Activated T-cell treated with anti-CD3 and anti-CD28 coated beads for 24 hours (primary cell): Measurements from ENCODE around the gene SYNGR4.
"Not testable (repeated sequence)": the region's sequence is repeated elsewhere in the genome, so short reads cannot be mapped to it uniquely, and the experiment has no call there.

ENCODE experiments used
- DNase-seq: peaks from one replicate; pipeline ENCODE4 v3.0.0-alpha.2; 2020; ENCODE audit warnings: low read depth

SYNGR4 gene

DNA sequence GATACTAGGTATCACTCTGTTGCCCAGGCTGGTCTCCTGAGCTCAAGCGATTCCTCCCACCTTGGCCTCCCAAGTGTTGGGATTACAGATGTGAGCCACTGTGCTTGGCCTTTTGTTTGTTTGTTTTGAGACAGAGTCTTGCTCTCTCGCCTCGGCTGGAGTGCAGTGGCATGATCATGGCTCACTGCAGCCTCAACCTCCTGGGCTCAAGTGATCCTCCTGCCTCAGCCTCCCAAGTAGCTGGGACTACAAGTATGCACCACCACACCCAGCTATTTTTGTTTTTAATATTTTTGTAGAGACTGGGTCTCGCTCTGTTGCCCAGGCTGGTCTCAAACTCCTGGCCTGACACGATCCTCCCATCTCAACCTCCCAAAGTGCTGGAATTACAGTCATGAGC, 7.6 kb downstream of the SYNGR4 start:
- not testable (repeated sequence) for DNase-seq

GRCh38 chr19:48372904-48373303, 8.7 kb downstream of the SYNGR4 start:
- no peak for DNase-seq

DNA sequence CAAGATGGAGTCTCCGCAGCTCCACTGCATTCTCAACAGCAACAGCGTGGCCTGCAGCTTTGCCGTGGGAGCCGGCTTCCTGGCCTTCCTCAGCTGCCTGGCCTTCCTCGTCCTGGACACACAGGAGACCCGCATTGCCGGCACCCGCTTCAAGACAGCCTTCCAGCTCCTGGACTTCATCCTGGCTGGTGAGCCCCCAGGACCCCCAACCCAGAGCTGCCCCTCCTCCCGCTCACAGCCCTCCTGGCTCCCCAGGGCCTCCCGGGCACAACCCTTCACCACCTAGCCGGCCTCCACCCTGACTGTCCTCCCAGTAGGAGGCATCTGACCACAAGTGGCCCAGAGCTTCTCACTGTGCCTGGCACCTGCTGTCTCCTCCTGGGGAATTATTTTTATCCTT, 9.4 kb downstream of the SYNGR4 start:
- no peak for DNase-seq

- DNase-seq = no peak
These were observed 14.0 kb downstream of the SYNGR4 start for GRCh38 chr19:48378194-48378570.

DNA sequence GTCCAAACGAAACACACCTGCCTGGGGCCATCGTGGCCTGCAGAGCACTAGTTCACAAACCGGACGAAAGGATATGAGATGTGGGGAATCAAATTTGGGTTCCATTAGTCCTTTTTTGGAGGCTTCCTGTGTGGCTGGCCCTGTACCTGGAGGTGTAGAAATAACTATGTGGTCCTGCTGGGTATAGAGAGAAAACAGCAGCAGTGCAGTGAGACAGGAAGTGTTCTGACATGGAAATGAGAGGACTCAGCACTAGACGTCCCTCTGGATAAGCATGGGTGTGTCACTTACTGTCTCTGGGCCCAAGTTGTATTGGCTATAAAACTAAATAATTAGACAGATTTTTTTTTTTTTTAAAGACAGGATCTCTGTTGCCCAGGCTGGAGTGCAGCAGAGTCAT, 14.9 kb downstream of the SYNGR4 start:
- DNase-seq = no peak

- DNase-seq = no peak
These were observed 17.2 kb downstream of the SYNGR4 start for GRCh38 chr19:48381178-48381950.

- DNase-seq = no peak
These were observed 18.1 kb downstream of the SYNGR4 start for GRCh38 chr19:48382286-48382685.

DNA sequence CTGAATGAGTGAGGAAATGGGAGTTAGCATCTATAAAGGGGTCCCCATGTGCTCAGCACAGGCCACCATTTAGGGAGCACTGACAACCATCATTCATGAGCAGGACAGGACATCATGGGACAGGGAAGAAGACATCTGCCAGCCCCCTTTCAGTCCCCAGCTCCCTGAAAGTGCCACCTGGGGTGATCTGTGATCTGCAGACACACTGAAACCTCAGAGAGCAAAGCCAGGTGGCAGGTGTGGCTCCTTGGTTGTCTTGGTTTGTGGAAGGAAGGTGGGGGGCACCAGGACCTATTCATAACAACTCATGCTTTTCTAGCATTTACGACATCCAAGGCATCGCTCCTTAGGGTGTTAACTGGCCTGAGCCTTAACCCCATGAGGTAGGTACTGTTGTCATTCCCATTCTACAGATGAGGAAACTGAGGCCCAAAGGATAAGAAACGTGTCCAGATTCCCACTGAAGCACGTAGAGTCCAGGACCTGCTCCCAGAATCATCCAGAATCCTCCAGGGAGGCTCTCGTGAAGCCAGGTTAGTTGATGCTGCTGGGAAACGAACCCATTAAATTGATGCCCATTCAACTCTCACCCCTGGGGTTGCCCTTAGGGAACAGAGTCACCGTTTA, 21.4 kb downstream of the SYNGR4 start:
- no peak for DNase-seq

DNA sequence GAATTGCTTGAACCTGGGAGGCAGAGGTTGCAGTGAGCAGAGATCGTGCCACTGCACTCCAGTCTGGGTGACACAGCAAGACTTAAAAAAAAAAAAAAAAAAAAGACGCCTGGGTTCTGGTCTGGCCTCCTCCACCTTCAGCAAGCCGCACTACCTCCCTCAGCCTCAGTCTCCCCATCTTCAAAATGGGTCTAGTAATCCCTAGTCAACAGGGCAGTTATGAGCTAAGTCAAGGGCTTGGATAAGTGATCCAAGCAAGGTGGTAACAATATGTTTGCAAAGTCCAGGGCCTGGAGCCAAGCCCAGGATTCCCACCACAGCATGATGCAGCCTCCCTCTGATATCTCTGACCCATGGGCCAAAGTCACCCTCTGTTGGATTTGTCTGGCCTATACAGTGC, 22.8 kb downstream of the SYNGR4 start:
- DNase-seq = no peak

GRCh38 chr19:48390188-48391099, 26.3 kb downstream of the SYNGR4 start:
- DNase-seq = peak; percentile 51

DNA sequence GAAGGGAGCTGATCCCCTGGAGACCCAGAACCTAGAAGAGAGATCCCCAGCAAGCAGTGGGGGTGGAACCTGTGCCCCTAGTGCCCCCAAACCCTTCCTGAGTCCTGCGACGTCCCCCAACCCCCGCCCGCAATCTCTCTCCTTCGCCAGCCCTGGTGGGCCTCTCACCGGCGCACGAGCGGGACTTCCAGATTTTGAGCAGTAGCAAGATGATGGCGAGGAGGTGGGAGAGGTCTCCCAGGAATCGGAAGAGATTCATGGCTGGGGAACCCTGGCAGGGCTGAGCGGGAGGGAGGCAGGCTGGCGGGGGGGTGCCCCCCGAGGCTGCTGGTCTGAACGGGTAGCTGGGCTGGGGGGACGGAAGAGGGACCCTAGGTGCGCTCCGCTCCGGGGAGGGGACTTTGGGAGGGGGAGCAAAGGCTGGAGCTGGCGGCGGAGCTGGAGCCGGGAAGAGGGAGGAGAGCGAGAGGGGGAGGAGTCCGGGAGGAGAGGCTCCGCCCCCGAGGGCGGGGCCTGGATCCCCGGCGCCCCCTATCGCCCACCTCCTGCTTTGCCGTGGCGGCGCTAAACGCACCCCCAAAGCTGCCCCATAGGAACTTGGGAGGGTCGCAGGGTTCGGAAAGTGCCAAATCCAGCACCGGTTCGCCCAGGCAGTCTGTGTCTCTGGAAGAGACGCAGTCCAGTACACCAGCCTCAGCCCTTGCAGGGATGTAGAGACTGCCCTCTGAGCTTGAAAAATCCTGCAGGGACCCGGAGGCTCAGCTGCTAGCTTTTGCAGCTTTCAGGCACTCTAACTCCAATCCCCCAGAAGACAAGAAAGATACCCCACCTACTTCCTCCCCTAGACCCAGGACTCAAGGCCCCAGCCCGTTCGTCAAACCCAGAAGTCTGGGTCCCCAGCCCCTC, 27.2 kb downstream of the SYNGR4 start, which contains the start of gene KDELR1:
Gene KDELR1 (minus strand): TSS at position 452 of the 906 bp plus-strand sequence. CDS start 193 bp downstream, at position 259.
- peak; percentile 62 for DNase-seq

DNA sequence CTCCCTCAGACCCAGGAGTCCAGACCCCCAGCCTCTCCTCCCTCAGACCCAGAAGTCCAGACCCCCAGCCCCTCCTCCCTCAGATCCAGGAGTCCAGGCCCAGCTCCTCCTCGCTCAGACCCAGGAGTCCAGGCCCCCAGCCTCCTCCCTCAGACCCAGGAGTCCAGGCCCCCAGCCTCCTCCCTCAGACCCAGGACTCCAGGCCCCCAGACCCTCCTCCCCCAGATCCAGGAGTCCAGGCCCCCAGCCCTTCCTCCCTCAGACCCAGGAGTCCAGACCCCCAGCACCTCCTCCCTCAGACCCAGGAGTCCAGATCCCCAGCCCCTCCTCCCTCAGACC, 27.8 kb downstream of the SYNGR4 start:
- DNase-seq = not testable (repeated sequence)

DNA sequence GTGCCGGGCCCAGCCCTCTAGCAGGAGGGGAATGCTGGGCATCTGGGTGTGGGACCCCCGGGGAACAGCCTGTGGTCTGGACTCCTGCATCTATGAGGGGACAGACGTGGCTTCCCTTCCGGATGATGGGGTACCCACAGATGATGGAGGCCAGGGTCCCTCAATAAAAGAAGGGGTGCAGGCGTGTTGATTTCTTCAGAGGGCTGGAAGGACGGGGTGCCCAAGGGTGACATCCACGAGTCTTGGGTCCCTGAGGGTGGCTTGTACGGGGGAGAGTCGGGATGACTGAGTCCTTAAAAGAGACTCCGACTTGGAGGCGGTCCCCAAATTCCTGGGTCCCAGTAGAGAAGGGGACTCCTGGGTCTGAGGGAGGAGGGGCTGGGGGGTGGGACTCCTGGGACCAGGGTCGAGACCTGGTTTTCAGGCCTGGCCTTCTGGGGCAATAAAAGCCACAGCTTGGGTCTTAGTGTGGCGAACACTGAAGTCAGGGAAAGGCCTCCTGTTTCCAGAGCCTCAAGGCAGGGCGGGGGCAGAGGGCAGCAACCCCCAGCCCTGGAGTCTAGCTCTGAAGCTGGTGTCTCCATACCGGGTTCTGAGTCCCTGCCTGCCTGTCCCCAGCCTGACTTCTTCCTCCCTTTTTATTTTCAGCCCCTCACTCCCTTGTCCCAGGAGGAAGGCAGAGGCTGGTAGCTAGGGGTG, 28.8 kb downstream of the SYNGR4 start:
- no peak for DNase-seq

- no peak for DNase-seq
These were observed 29.6 kb downstream of the SYNGR4 start, which contains the start of gene GRIN2D for GRCh38 chr19:48393559-48394330. Gene GRIN2D (plus strand): TSS chr19:48393668. CDS start chr19:48398393, 4,725 bp downstream.

DNA sequence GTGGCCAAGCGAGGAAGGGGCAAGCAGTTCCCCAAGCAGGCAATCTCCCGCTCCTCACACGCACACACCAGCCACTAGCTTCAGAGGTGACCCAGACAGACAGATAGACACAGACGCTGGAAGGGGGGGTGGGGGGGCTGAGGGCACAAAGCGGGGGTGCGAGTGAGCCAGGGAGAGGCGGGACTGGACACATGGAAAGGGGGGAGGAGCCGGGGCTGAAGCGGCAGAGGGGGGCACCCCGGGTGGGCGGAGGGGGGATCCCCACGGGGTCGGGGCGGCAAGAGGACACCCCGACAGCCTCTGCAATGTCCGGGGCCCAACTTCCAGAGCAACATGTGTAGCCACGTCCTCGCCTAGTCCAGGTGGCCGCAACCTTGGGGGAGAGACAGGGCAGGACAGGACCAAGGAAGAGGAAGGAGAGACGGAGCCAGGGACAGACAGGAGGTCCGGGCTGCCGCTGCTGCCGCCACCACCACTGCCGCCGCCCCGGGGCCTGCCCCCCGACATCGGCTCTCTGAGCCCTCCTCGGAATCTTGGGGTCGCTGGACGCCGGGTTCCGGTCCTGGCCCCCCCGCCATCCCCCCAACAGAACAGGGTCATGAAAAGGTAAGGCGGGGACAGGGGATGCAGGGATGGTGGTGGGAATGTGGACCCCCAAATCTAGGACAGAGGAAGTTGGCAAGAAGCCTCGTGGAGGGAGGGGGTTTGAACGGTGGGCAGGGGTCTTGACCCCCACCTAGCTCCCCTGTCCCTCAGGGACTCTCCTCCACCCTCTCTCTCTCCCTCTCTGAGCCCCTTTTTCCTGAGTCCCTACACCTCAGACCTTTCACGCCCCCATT, 30.4 kb downstream of the SYNGR4 start:
- DNase-seq = no peak

DNA sequence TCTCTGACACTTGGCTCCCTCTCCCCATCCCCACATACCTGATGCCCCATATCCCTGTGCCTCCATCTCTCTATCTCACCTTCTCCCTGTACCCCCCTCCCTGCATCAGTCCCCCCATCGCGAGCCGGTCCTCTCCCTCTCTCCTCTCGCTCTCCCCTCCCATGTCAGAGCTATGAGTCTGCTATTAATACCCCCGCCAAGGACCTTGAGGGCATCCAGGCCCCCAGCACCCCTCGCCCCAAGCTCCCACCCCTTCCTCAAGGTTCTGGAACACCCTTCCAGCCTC, 30.9 kb downstream of the SYNGR4 start:
- DNase-seq = no peak

DNA sequence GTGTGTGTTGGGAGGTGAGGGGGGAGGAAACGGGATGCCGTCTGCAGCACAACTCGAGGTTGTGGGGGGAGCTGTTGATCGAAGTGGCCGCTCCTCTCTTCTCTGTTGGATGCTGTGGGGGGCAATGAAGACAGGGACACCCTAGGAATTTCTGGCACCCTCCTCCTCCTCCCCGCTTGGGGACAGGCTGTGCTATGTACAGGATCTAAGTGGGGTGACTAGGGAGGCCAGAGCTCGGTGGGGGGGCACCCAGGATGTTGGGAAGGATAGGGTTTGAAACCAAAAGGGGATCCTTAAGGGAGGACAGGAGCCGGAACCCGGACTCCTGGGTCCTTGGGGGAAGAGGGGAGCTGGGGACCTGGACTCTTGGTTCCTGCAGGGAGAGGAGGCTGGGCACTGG, 31.3 kb downstream of the SYNGR4 start:
- DNase-seq = no peak

- no peak for DNase-seq
These were observed 32.1 kb downstream of the SYNGR4 start for GRCh38 chr19:48396016-48396823.

DNA sequence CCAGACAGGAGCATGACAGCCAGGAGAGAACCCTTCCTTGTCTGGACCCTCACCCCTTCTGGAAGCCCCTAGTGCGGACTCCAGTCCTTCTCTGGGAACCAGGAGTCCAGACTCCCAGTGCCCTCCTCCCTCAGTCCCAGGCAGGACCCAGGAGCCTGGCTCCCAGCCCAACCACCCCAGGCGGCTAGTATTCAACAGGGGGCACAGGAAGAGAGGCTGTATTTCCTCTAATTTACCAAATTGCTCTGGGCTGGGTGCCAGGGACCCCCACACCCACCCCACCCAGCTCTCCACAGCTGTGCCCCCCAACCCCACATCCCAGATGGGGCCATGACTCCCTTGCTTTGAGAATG, 32.6 kb downstream of the SYNGR4 start:
- DNase-seq = no peak
